OCI-LY3 (cell line): ENCODE measurements around the gene NCDN.

Experiments used
- H2AFZ ChIP-seq: fragments of 200-600, 300-600 bp; shearing (Covaris generic); 2 replicates; pipeline ENCODE4 v1.6.0; 2014; ENCODE audit warnings: antibody characterized with exemption, low read depth, low read length
- H3K27ac ChIP-seq: fragments of 200-600, 300-600 bp; sonication (generic); 2 replicates; pipeline ENCODE4 v1.5.1; 2014; ENCODE audit warnings: mild to moderate bottlenecking, low read length, moderate library complexity, mixed read lengths
- H3K27me3 ChIP-seq: fragments of 200-600, 300-600 bp; sonication (generic); 2 replicates; pipeline ENCODE4 v1.6.1; 2014; ENCODE audit warnings: low read depth, low read length, mixed read lengths
- H3K36me3 ChIP-seq: fragments of 200-600, 300-600 bp; sonication (generic); replicated peaks from 2 replicates; pipeline ENCODE3; 2014; ENCODE audit warnings: low read depth, low read length, mixed read lengths
- H3K4me1 ChIP-seq: fragments of 300-600, 200-600 bp; sonication (generic); 2 replicates; pipeline ENCODE4 v1.6.1; 2014; ENCODE audit warnings: low read length, mixed read lengths
- H3K4me2 ChIP-seq: fragments of 200-600, 300-600 bp; sonication (generic); 2 replicates; pipeline ENCODE4 v1.6.1; 2014; ENCODE audit warnings: low read length, mixed read lengths
- H3K4me3 ChIP-seq: fragments of 300-600, 200-600 bp; sonication (generic); 2 replicates; pipeline ENCODE4 v1.5.1; 2014; ENCODE audit warnings: antibody characterized with exemption, mild to moderate bottlenecking, low read length, moderate library complexity
- H3K79me2 ChIP-seq: fragments of 300-600, 200-600 bp; shearing (Covaris generic); 2 replicates; pipeline ENCODE4 v1.6.1; 2014; ENCODE audit warnings: mild to moderate bottlenecking, low read length, mixed read lengths
- H3K9ac ChIP-seq: fragments of 300-600, 200-600 bp; shearing (Covaris generic); 2 replicates; pipeline ENCODE4 v1.6.0; 2014; ENCODE audit warnings: mild to moderate bottlenecking, low read length, moderate library complexity
- H3K9me3 ChIP-seq: fragments of 200-600, 300-600 bp; shearing (Covaris generic); 2 replicates; pipeline ENCODE4 v1.6.1; 2014; ENCODE audit warnings: low read length, mixed read lengths; ENCODE audit not compliant: insufficient read depth
- H4K20me1 ChIP-seq: fragments of 200-600, 300-600 bp; sonication (generic); 2 replicates; pipeline ENCODE4 v1.6.1; 2016; ENCODE audit warnings: low read length, mixed read lengths; ENCODE audit not compliant: insufficient read depth
- EZH2phosphoT487 ChIP-seq: fragments of 200-600 bp; shearing (Covaris generic); IDR thresholded peaks from 2 replicates; pipeline ENCODE4 v1.6.1; 2018; ENCODE audit warnings: antibody characterized with exemption, mixed run types, low read depth
- TF ChIP-seq, protein P1 (sequence below): fragments of 200-600, 300-600 bp; sonication (generic); IDR thresholded peaks from 2 replicates; pipeline ENCODE4 v1.5.1; 2014; ENCODE audit warnings: antibody characterized with exemption, low read length, low read depth

Gene NCDN

DNA sequence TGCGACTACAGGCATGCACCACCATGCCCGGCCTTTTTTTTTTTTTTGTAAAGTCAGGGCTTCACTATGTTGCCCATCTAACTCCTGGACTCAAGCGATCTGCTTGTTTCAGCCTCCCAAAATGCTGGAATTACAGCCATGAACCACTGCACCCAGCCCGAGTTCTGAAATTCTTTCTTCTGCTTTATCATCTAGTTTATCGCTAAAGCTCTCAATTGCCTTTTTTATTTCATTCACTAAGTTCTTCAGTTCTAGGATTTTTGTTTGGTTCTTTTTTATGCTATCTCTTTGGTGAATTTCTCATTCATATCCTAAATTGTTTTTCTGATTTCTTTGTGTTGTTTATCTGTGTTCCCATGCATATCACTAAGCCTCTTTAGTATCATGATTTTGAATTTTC lies 27.4 kb upstream of the NCDN start:
- Histone ChIP-seq H3K27ac (no peak overlapping the region), H3K9ac (no peak overlapping the region), H3K4me1 (no peaks in the 10 kb centered on the region), H3K27me3 (no peaks in the 10 kb centered on the region), H3K79me2 (no peaks in the 10 kb centered on the region), H3K36me3 (peaks cover 34% of the 10 kb centered on the region), H2AFZ (no peak overlapping the region), H3K9me3 (no peaks in the 10 kb centered on the region), H4K20me1 (no peaks in the 10 kb centered on the region), H3K4me3 (no peak overlapping the region), H3K4me2 (no peak overlapping the region)
- TF ChIP-seq, protein P1, sequence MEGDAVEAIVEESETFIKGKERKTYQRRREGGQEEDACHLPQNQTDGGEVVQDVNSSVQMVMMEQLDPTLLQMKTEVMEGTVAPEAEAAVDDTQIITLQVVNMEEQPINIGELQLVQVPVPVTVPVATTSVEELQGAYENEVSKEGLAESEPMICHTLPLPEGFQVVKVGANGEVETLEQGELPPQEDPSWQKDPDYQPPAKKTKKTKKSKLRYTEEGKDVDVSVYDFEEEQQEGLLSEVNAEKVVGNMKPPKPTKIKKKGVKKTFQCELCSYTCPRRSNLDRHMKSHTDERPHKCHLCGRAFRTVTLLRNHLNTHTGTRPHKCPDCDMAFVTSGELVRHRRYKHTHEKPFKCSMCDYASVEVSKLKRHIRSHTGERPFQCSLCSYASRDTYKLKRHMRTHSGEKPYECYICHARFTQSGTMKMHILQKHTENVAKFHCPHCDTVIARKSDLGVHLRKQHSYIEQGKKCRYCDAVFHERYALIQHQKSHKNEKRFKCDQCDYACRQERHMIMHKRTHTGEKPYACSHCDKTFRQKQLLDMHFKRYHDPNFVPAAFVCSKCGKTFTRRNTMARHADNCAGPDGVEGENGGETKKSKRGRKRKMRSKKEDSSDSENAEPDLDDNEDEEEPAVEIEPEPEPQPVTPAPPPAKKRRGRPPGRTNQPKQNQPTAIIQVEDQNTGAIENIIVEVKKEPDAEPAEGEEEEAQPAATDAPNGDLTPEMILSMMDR, result no peak
- no peak for TF ChIP-seq EZH2phosphoT487

- Histone ChIP-seq H3K27me3 (no peaks in the 10 kb centered on the region), H3K27ac (no peak overlapping the region), H3K9me3 (no peaks in the 10 kb centered on the region), H3K4me2 (no peak overlapping the region), H3K4me3 (no peak overlapping the region), H3K9ac (no peak overlapping the region), H2AFZ (no peak overlapping the region), H3K36me3 (peaks cover 34% of the 10 kb centered on the region), H4K20me1 (no peaks in the 10 kb centered on the region), H3K79me2 (no peaks in the 10 kb centered on the region), H3K4me1 (no peaks in the 10 kb centered on the region)
- TF ChIP-seq EZH2phosphoT487, result no peak
- TF ChIP-seq, protein P1, result no peak
Observed at GRCh38 chr1:35530946-35531345, 26.7 kb upstream of the NCDN start.

DNA sequence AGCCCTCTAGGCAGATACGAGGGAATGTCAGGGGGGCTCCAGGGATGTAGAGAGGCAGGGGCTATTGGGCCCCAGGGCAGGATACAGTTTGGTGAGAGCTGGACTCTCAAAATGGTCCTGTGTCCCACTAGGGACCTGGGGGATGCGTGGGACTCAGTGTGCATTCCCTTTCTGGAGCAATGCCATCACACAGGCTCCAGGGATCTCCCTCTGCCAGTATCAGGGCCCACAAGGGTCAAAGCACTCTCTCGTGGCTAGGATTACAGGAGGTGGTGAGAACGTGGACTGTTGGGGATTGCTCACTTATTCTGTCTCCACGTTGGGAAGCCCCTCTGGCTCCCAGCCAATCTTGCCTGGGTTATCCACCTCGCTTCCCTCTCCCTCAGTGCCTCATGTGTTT lies 26.2 kb upstream of the NCDN start:
- no peak overlapping the region for H3K4me3 ChIP-seq
- no peak overlapping the region for H3K9ac ChIP-seq
- H3K4me2 ChIP-seq, result no peak overlapping the region
- no peaks in the 10 kb centered on the region for H3K9me3 ChIP-seq
- TF ChIP-seq, protein P1, result no peak
- no peak for TF ChIP-seq EZH2phosphoT487
- no peaks in the 10 kb centered on the region for H3K79me2 ChIP-seq
- peaks cover 34% of the 10 kb centered on the region for H3K36me3 ChIP-seq
- no peaks in the 10 kb centered on the region for H3K27me3 ChIP-seq
- no peaks in the 10 kb centered on the region for H3K4me1 ChIP-seq
- H4K20me1 ChIP-seq, result no peaks in the 10 kb centered on the region
- no peak overlapping the region for H2AFZ ChIP-seq
- H3K27ac ChIP-seq, result no peak overlapping the region

DNA sequence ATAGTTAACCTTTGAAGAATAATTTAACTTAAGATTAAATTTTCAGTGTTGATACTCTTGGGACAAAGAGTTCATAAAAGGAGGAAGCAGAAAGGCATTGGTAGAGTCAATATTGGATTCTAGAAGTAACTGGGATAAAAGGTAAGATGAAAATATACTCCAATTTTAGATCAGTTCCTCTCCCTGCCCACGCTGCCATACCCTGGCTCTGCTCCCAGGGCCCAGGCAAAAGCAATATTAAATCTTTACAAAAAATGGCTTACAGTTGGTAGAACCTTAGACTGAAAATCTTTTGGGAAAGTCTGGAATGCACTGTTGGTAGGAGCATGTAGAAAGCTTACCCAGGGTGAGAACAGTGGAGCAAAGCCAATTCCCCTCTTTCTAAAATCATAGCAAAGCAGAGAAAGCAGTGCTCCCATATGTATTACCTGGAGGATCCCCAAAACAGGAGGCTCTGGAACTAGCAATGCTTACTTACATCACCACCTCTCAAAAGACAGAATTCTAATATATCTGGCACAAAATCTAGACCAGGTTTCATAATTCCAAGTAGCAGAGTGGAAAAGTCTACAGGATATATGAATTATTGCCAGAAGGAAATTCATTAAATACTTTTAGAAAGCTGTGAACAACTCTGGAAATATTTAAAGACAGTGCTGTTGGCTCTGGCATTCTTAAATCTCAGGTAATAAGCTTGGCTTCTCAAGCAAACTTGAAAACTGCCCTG lies 24.9 kb upstream of the NCDN start:
- H3K36me3 ChIP-seq, result peaks cover 34% of the 10 kb centered on the region
- H3K9ac ChIP-seq, result no peak overlapping the region
- no peaks in the 10 kb centered on the region for H3K27me3 ChIP-seq
- H3K27ac ChIP-seq, result no peak overlapping the region
- no peak overlapping the region for H3K4me2 ChIP-seq
- H3K4me1 ChIP-seq, result no peaks in the 10 kb centered on the region
- no peaks in the 10 kb centered on the region for H4K20me1 ChIP-seq
- no peak overlapping the region for H3K4me3 ChIP-seq
- no peaks in the 10 kb centered on the region for H3K9me3 ChIP-seq
- H3K79me2 ChIP-seq, result 0 out of 2 replicates have a peak, but pooled peaks cover under 1% of the 10 kb centered on the region
- no peak overlapping the region for H2AFZ ChIP-seq
- TF ChIP-seq EZH2phosphoT487, result no peak
- TF ChIP-seq, protein P1, result no peak
